Right atrium auricular region (tissue), 2 donors: ENCODE measurements around the gene RALGAPB. TPM values are rescaled to one million over a fixed set of nuclear protein-coding genes. Genes with fewer than 3 reads are reported as not detected.
A peak's percentile ranks its signal among the peaks of the same experiment; 100 is the strongest.
"Not testable (repeated sequence)": the region's sequence is repeated elsewhere in the genome, so short reads cannot be mapped to it uniquely, and the experiment has no call there.

Experiments used
- DNase-seq: peaks from one replicate; pipeline ENCODE4 v3.0.0-alpha.2; 2019; ENCODE audit warnings: low spot score
- H3K27ac ChIP-seq, 2 donors: fragments of 200-600 bp; sonication (generic); 1 replicate in 1 of 2; 2 replicates in 1 of 2; pipeline ENCODE4 v1.5.1; 2016 to 2019
- H3K27me3 ChIP-seq, 2 donors: fragments of 200-600 bp; sonication (generic); one replicate each; pipeline versions ENCODE4 v1.5.1 to v1.6.0; 2017 to 2019
- H3K36me3 ChIP-seq: fragments of 200-600 bp; sonication (generic); one replicate; pipeline ENCODE4 v1.5.1; 2016
- H3K4me1 ChIP-seq, 2 donors: fragments of 200-600 bp; sonication (generic); one replicate each; pipeline versions ENCODE4 v1.5.1 to v1.6.0; 2017 to 2019
- H3K4me3 ChIP-seq, 2 donors: fragments of 200-600 bp; sonication (generic); 1 replicate in 1 of 2; 2 replicates in 1 of 2; pipeline ENCODE4 v1.5.1; 2017 to 2019; ENCODE audit warnings: mild to moderate bottlenecking in 1 of 2, moderate library complexity in 1 of 2
- H3K9me3 ChIP-seq, 2 donors: fragments of 200-600 bp; sonication (generic); one replicate each; pipeline ENCODE4 v1.5.1; 2019
- total RNA-seq, 2 donors: library from RNA; depleted of rRNA; stranded (reverse); fragments of >200 nt; gene quantifications; one replicate each; pipeline ENCODE4 v1.1.0, GENCODE V29; 2016
- TF ChIP-seq, protein P1 (sequence below), 2 donors: fragments of 200-600 bp; sonication (generic); IDR thresholded peaks; one replicate each; pipeline ENCODE4 v1.5.1; 2019; ENCODE audit warnings: antibody characterized with exemption in 2 of 2

The RALGAPB gene
- total RNA-seq, 2 donors from 2014 or later: 24.6 to 24.8 TPM

DNA sequence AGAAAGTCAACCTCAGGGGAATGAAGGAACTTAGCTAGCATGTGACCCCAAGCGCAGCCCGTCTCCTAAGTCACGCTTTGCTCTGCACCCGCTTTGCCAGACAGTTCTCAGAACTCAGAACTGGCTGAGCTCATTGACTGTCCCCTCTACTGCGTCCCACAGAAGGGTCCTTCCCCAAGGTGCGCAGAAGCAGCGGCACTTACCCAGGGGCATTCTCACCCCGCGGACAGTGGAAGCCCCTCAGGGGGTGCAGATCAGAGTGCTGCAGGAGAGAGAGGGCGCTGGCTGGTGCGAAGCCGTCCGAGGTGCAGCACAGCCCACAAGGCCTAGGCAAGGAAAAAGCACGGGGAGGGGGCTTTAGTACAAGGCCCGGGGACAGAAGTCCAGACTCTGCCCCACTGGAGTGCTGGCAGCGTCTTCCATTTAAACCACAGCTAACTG is 38.3 kb upstream of the RALGAPB start:
- Histone ChIP-seq H3K27me3 (no peaks in the 10 kb centered on the region), H3K9me3 (no peaks in the 10 kb centered on the region), H3K4me3 (peak overlapping the region; percentile 61 to 76), H3K4me1 (peaks cover 0 to 31% of the 10 kb centered on the region in 2 donors), H3K27ac (peak overlapping the region; percentile 83 to 86), H3K36me3 (peaks cover 40% of the 10 kb centered on the region)
- DNase-seq: no peak
- TF ChIP-seq, protein P1, sequence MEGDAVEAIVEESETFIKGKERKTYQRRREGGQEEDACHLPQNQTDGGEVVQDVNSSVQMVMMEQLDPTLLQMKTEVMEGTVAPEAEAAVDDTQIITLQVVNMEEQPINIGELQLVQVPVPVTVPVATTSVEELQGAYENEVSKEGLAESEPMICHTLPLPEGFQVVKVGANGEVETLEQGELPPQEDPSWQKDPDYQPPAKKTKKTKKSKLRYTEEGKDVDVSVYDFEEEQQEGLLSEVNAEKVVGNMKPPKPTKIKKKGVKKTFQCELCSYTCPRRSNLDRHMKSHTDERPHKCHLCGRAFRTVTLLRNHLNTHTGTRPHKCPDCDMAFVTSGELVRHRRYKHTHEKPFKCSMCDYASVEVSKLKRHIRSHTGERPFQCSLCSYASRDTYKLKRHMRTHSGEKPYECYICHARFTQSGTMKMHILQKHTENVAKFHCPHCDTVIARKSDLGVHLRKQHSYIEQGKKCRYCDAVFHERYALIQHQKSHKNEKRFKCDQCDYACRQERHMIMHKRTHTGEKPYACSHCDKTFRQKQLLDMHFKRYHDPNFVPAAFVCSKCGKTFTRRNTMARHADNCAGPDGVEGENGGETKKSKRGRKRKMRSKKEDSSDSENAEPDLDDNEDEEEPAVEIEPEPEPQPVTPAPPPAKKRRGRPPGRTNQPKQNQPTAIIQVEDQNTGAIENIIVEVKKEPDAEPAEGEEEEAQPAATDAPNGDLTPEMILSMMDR (IDR thresholded peaks at IDR 0.05): no peak

DNA sequence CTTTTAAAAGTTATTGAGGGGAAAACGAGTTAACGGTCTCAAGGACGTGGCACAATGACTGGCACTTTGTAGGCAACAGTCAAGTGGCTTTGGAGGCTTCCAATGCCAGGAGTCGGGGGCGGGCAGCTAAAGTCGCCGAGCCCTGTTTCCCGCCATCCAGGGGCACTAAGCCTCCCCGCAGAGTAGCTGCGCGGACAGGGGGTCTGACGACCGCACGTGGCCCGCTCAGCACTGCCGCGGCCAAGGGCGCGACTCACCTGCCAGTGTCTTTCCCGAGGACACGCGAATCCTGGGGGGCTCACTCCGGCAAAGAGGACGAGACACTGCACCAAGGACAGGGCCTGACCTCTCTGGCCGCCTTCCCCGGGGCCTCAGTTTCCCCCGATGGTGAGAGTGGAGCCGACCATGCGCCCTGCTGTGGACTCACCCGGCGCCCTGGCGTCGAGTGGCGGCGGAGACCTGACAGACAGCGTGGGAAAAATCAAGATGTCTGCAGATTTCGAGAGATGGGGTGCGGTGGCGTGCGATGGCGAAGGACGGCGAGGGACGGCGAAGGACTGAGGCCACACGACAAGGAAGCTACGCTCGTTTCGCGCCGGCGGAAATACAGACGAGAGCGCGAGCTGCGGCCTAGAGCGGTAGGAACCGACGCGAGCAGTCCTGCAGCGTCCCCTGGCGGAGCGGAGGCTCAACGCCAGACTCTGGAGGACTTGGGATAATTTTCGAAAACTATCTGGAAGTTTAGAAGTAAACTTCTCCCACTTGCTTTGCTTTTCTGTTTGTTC is 37.7 kb upstream of the RALGAPB start, which contains the start of gene SNHG17:
TSS of gene SNHG17 (minus strand) at position 559 of the 785 bp plus-strand sequence.
- Histone ChIP-seq H3K4me3 (peak within 1 kb of the TSS; percentile 61 to 76), H3K36me3 (peaks cover 34% of the 10 kb centered on the region), H3K27me3 (no peaks in the 10 kb centered on the region), H3K9me3 (no peaks in the 10 kb centered on the region), H3K27ac (peak within 1 kb of the TSS; percentile 83 to 86), H3K4me1 (peaks cover 0 to 31% of the 10 kb centered on the region in 2 donors)
- TF ChIP-seq, protein P1 (IDR thresholded peaks at IDR 0.05): peak; percentile 99 to 100
- DNase-seq: peak; percentile 87

DNA sequence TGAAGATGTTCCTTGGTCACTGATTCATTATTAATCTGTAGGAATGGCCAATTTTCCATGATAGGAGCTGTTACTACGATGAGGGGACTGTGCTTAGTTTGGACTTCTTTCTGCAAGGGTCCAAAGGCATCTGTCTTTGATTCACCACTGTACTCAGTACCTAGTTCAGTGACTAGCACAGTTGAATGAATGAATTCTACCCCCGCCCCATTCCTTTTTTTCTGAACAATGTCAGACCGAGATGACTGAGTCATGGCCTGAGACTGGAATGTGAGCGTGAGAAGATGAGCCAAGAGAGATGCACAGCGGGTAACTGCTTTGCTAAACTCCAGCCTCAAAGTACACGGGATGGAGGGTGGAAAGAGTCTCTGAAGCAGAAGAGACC is 37.1 kb upstream of the RALGAPB start:
- Histone ChIP-seq H3K36me3 (peaks cover 28% of the 10 kb centered on the region), H3K4me1 (peaks cover 0 to 31% of the 10 kb centered on the region in 2 donors), H3K27ac (no peak overlapping the region), H3K27me3 (no peaks in the 10 kb centered on the region), H3K4me3 (no peak overlapping the region), H3K9me3 (no peaks in the 10 kb centered on the region)
- DNase-seq: no peak
- TF ChIP-seq, protein P1 (IDR thresholded peaks at IDR 0.05): peak in 1 of 2 donors; percentile 31

DNA sequence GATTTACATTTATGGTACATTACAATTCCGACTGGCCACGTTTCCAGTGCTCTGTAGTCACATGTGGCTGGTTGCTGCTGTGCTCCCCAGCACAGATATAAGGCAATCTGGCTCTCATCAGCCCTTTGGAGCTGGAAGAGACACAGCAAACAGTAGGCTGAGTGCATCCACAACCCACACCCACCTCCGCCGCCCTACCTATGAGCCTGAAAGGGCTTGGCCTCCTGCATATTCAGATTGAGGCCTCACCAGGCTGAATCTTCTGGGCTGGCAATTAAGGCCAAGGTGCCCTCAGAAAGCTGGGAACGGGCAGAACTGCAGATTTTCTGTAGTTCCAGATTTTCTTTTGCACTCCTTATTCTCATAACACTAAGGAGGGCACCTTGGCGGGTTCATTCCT is 34.8 kb upstream of the RALGAPB start:
- Histone ChIP-seq H3K27me3 (no peaks in the 10 kb centered on the region), H3K36me3 (peaks cover 7% of the 10 kb centered on the region), H3K4me3 (no peak overlapping the region), H3K4me1 (peaks cover 0 to 22% of the 10 kb centered on the region in 2 donors), H3K27ac (no peak overlapping the region), H3K9me3 (no peaks in the 10 kb centered on the region)
- TF ChIP-seq, protein P1 (IDR thresholded peaks at IDR 0.05): no peak
- no peak for DNase-seq

DNA sequence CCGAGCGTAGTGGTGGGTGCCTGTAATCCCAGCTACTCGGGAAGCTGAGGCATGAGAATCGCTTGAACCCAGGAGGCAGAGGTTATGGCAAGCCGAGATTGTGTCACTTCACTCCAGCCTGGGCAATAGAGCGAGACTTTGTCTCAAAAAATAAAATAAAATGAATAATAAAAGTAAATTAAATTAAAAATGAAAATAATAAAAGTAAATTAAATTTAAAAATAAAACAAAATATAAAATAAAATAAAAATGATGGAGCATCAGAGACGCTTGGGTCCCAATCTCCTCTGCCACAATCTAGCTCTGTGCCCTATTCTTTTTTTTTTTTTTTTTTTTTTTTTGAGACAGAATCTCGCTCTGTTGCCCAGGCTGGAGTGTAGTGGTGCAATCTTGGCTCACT is 31.5 kb upstream of the RALGAPB start:
- not testable (repeated sequence) for H3K4me1 ChIP-seq, H3K9me3 ChIP-seq, H3K4me3 ChIP-seq, H3K36me3 ChIP-seq, H3K27me3 ChIP-seq, H3K27ac ChIP-seq, DNase-seq

DNA sequence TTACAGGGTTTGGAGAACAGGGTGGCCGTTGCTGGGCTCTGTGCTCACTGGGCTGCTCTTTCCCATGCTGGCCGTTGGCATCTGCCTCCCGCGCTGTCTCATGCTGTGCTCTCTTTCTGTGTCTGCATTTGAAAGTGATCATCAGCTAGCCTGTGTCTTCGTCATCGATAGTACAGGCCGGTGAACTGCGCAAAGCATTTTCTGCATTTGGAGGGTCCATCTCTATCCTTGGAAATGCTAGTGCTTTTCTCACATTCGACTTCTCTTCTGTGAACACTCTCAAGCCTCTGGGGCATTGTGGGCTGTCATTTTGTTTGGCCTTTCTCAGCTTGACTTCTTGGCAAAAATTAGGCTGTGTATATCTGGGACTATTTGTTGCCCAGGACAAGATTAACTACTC is 30.7 kb upstream of the RALGAPB start:
- no peaks in the 10 kb centered on the region for H3K27me3 ChIP-seq
- TF ChIP-seq, protein P1 (IDR thresholded peaks at IDR 0.05): no peak
- H3K9me3 ChIP-seq: no peaks in the 10 kb centered on the region
- peaks cover 0 to 7% of the 10 kb centered on the region in 2 donors for H3K4me1 ChIP-seq
- no peak overlapping the region for H3K4me3 ChIP-seq
- no peak overlapping the region for H3K27ac ChIP-seq
- no peak for DNase-seq
- H3K36me3 ChIP-seq: no peaks in the 10 kb centered on the region
